ENCODE measurements around the gene SPATS2L. TPM values are rescaled to one million over a fixed set of nuclear protein-coding genes. Genes with fewer than 3 reads are reported as not detected.

The SPATS2L gene
- total and polyA plus RNA-seq, 5 donors from 2014 or later, result 9.9 to 20.9 (median 19.2) TPM

DNA sequence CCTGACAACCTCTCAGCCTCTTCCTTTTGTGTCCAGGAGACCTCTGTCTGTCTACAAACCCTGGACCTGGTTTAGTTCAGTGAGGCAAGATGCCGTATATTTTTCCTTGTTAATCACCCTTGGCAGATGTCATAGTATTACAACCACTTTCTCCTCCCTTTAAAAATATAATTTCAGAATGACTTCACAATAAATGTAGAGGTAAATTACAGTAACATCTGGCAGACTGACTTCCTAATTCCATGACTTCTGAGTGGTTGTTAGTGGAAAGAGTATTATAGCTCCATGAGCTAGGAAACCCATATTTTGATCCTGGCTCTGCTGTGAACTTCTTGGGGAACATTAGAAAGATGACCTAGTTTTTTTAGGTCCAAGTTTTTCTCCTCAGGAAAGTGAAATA, 39.5 kb downstream of the SPATS2L start:
- Histone ChIP-seq H3K9me3 (ENCODE audit: control insufficient read depth in 2 of 2, low read length in 2 of 2) (no peaks in the 10 kb centered on the region), H3K4me3 (ENCODE audit: low read depth, low read length) (no peak overlapping the region), H3K27ac (ENCODE audit: insufficient read depth, low read length, poor library complexity, severe bottlenecking) (no peak overlapping the region), H3K36me3 (ENCODE audit: control insufficient read depth, insufficient read depth, low read length) (no peaks in the 10 kb centered on the region), H3K4me1 (ENCODE audit: control insufficient read depth, insufficient read depth, low read length, poor library complexity, severe bottlenecking) (no peaks in the 10 kb centered on the region), H3K27me3 (ENCODE audit: control insufficient read depth, insufficient read depth, low read length) (no peaks in the 10 kb centered on the region)
- no peak for ATAC-seq (ENCODE audit: low read depth in 2 of 2)
- Mint-ChIP-seq H3K4me1 (peaks cover 0 to 17% (median 2%) of the 10 kb centered on the region in 4 donors), H3K27ac (no peak overlapping the region), H3K36me3 (peaks cover 3% of the 10 kb centered on the region), H3K4me3 (no peak overlapping the region), H3K27me3 (no peaks in the 10 kb centered on the region), H3K9me3 (peaks cover 0 to 7% (median 0%) of the 10 kb centered on the region in 7 donors)
- no peak for DNase-seq

DNA sequence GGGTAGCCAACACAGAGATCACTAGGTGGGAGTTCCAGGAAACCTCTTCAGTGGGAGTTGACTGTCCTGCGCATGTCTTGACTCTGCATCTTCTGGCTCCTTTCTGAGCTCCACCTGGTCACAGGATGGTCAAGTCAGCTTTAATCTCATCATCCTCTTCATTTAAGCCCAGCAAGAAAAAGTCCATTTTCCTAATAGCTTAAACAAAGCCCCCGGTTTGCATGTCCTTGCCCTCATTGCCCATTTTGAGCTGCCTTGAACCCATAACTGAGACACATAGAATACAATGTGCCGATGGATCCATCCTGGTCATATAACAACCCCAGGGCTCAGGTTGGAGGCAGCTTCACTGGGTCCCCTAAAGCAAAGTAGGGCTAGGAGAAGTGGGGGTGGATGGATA, 40.8 kb downstream of the SPATS2L start:
- no peak for ATAC-seq (ENCODE audit: low read depth in 2 of 2)
- DNase-seq, result no peak
- Mint-ChIP-seq H3K27ac (no peak overlapping the region), H3K9me3 (peaks cover 0 to 7% (median 0%) of the 10 kb centered on the region in 7 donors), H3K36me3 (peaks cover 3% of the 10 kb centered on the region), H3K27me3 (no peaks in the 10 kb centered on the region), H3K4me1 (peaks cover 0 to 12% (median under 1%) of the 10 kb centered on the region in 4 donors), H3K4me3 (no peak overlapping the region)
- Histone ChIP-seq H3K27me3 (ENCODE audit: control insufficient read depth, insufficient read depth, low read length) (no peaks in the 10 kb centered on the region), H3K36me3 (ENCODE audit: control insufficient read depth, insufficient read depth, low read length) (no peaks in the 10 kb centered on the region), H3K9me3 (ENCODE audit: control insufficient read depth in 2 of 2, low read length in 2 of 2) (no peaks in the 10 kb centered on the region), H3K4me3 (ENCODE audit: low read depth, low read length) (no peak overlapping the region), H3K4me1 (ENCODE audit: control insufficient read depth, insufficient read depth, low read length, poor library complexity, severe bottlenecking) (no peaks in the 10 kb centered on the region), H3K27ac (ENCODE audit: insufficient read depth, low read length, poor library complexity, severe bottlenecking) (no peak overlapping the region)

DNA sequence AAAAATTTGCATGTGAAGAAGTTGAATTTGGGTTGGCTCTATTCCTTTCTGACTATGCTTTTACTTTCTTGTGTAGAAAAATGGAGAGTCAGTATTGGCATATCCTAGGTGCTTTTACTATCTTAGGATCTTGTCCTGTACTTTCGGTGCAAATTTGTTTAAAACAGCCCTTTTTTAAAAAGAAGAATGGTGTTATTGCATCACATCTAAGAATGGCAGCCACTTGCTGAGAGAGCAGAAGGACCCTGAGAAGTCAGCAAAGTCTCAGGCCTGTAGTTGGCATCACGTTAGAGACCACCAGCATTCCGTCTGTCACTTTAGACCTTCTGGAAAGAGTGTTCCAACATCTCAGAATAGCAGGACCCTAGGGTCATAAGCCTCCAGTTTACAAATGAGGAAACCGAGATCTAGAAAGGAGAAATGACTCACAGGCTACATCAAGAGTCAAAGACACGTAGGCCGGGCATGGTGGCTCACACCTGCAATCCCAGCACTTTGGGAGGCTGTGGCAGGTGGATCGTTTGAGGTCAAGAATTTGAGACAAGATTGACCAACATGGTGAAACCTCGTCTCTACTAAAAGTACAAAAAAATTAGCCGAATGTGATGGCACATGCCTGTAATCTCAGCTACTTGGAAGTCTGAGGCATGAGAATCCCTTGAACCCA, 42.5 kb downstream of the SPATS2L start:
- Histone ChIP-seq H3K4me3 (ENCODE audit: low read depth, low read length) (no peak overlapping the region), H3K9me3 (ENCODE audit: control insufficient read depth in 2 of 2, low read length in 2 of 2) (no peaks in the 10 kb centered on the region), H3K27me3 (ENCODE audit: control insufficient read depth, insufficient read depth, low read length) (no peaks in the 10 kb centered on the region), H3K27ac (ENCODE audit: insufficient read depth, low read length, poor library complexity, severe bottlenecking) (no peak overlapping the region), H3K4me1 (ENCODE audit: control insufficient read depth, insufficient read depth, low read length, poor library complexity, severe bottlenecking) (no peaks in the 10 kb centered on the region), H3K36me3 (ENCODE audit: control insufficient read depth, insufficient read depth, low read length) (no peaks in the 10 kb centered on the region)
- Mint-ChIP-seq H3K27ac (no peak overlapping the region), H3K4me3 (no peak overlapping the region), H3K36me3 (peaks cover 3% of the 10 kb centered on the region), H3K9me3 (peaks cover 0 to 7% (median 0%) of the 10 kb centered on the region in 7 donors), H3K4me1 (peaks cover 0 to 11% (median under 1%) of the 10 kb centered on the region in 4 donors), H3K27me3 (no peaks in the 10 kb centered on the region)
- DNase-seq (no peak), ATAC-seq (ENCODE audit: low read depth in 2 of 2) (no peak)

DNA sequence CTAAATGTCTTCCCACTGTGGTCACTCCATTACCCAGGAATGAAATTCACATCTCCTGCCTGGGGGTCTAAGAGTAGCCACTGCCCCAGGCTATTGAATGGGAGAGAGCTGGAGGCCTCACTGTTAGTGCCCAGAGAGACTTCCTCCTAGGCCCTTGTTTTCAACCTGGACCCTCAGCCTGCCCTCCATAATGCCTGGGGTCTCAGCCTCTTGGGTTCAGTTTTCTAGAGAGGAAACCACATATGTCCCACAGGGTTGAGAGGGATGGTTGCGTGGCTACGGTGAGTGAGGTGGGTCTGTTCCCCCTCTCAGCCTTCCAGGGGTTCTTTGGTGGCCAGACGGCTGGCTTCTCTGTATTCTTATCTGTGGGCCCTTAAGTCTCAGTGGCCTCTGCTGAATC, 43.4 kb downstream of the SPATS2L start:
- Mint-ChIP-seq H3K4me1 (peaks cover 0 to 5% (median under 1%) of the 10 kb centered on the region in 4 donors), H3K27me3 (no peaks in the 10 kb centered on the region), H3K9me3 (peaks cover 0 to 7% (median 0%) of the 10 kb centered on the region in 7 donors), H3K36me3 (peaks cover 3% of the 10 kb centered on the region), H3K27ac (no peak overlapping the region), H3K4me3 (no peak overlapping the region)
- DNase-seq (no peak), ATAC-seq (ENCODE audit: low read depth in 2 of 2) (no peak)
- Histone ChIP-seq H3K4me1 (ENCODE audit: control insufficient read depth, insufficient read depth, low read length, poor library complexity, severe bottlenecking) (no peaks in the 10 kb centered on the region), H3K36me3 (ENCODE audit: control insufficient read depth, insufficient read depth, low read length) (no peaks in the 10 kb centered on the region), H3K9me3 (ENCODE audit: control insufficient read depth in 2 of 2, low read length in 2 of 2) (no peaks in the 10 kb centered on the region), H3K4me3 (ENCODE audit: low read depth, low read length) (no peak overlapping the region), H3K27ac (ENCODE audit: insufficient read depth, low read length, poor library complexity, severe bottlenecking) (no peak overlapping the region), H3K27me3 (ENCODE audit: control insufficient read depth, insufficient read depth, low read length) (no peaks in the 10 kb centered on the region)

DNA sequence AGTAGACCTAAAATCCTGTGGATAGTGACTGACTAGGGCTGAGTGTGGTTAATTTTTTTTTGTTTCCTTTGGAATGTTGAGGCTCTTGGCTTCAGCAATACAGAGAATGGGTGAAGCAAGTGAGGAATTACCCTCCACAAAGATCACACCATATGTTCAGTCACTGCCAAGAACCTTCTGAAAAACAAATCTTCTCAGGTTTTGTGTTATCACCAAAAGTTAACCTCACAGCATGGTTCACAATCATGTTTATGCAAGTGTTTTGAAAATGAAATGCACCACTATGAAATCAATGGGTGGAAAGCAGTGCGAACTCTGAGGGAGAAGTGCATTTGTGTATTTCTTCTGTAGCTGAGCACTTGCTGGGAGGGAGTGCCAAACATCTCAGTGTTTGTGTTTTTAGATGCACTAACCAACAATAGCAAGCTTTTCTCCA, 44.4 kb downstream of the SPATS2L start:
- Mint-ChIP-seq H3K4me1 (peaks cover 0 to 8% (median 0%) of the 10 kb centered on the region in 4 donors), H3K4me3 (no peak overlapping the region), H3K9me3 (peaks cover 0 to 5% (median 0%) of the 10 kb centered on the region in 7 donors), H3K27ac (no peak overlapping the region), H3K27me3 (no peaks in the 10 kb centered on the region), H3K36me3 (peaks cover 3% of the 10 kb centered on the region)
- DNase-seq (no peak), ATAC-seq (ENCODE audit: low read depth in 2 of 2) (no peak)
- Histone ChIP-seq H3K4me1 (ENCODE audit: control insufficient read depth, insufficient read depth, low read length, poor library complexity, severe bottlenecking) (no peaks in the 10 kb centered on the region), H3K36me3 (ENCODE audit: control insufficient read depth, insufficient read depth, low read length) (no peaks in the 10 kb centered on the region), H3K4me3 (ENCODE audit: low read depth, low read length) (no peak overlapping the region), H3K27me3 (ENCODE audit: control insufficient read depth, insufficient read depth, low read length) (no peaks in the 10 kb centered on the region), H3K9me3 (ENCODE audit: control insufficient read depth in 2 of 2, low read length in 2 of 2) (no peaks in the 10 kb centered on the region), H3K27ac (ENCODE audit: insufficient read depth, low read length, poor library complexity, severe bottlenecking) (no peak overlapping the region)

DNA sequence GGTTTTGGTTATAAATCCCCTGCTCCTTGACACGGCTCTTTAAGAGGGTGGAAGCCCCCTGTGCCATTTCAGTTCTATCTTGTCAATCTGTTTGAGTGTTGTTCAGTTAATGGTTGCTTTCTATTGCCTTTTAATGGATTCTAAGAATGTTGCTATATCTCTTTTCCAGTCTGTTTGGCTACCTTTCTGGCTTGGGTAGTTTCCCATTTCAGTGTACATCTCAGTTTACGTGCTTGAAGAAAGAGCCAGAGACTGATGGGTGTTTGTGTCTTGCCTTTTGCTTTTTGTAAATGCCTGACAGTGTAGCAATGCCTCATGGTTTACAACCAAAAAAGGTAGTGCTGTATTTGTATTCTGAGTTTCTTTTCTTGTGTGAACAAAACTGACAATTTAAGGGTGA, 45.3 kb downstream of the SPATS2L start:
- Mint-ChIP-seq H3K27ac (no peak overlapping the region), H3K4me1 (peaks cover 0 to 10% (median 0%) of the 10 kb centered on the region in 4 donors), H3K9me3 (no peaks in the 10 kb centered on the region), H3K4me3 (no peak overlapping the region), H3K36me3 (peaks cover 3% of the 10 kb centered on the region), H3K27me3 (no peaks in the 10 kb centered on the region)
- Histone ChIP-seq H3K36me3 (ENCODE audit: control insufficient read depth, insufficient read depth, low read length) (no peaks in the 10 kb centered on the region), H3K4me1 (ENCODE audit: control insufficient read depth, insufficient read depth, low read length, poor library complexity, severe bottlenecking) (no peaks in the 10 kb centered on the region), H3K4me3 (ENCODE audit: low read depth, low read length) (no peak overlapping the region), H3K27me3 (ENCODE audit: control insufficient read depth, insufficient read depth, low read length) (no peaks in the 10 kb centered on the region), H3K9me3 (ENCODE audit: control insufficient read depth in 2 of 2, low read length in 2 of 2) (no peaks in the 10 kb centered on the region), H3K27ac (ENCODE audit: insufficient read depth, low read length, poor library complexity, severe bottlenecking) (no peak overlapping the region)
- ATAC-seq (ENCODE audit: low read depth in 2 of 2), result no peak
- no peak for DNase-seq

DNA sequence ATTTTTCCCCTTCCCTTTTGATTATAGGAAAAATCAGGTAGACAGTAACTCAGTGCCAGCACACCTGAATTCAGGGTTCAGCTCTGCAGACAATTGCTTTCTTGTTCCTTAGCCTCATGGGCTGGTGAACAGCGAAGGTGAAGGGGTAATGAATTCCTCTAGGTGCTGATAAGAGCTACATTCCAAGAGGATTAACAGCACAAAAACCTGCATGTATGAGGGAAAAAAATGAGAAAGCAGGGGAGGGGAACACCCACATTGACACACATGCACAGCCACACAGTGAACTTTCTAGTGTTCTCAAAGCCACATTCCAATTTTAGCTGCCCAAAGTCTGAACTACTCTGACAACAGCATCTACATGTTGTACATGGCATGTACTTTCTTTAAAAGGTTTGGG, 46.1 kb downstream of the SPATS2L start:
- Mint-ChIP-seq H3K27ac (no peak overlapping the region), H3K4me1 (peaks cover 0 to 10% (median 0%) of the 10 kb centered on the region in 4 donors), H3K27me3 (no peaks in the 10 kb centered on the region), H3K4me3 (no peak overlapping the region), H3K36me3 (peaks cover 3% of the 10 kb centered on the region), H3K9me3 (no peaks in the 10 kb centered on the region)
- H3K9me3 ChIP-seq (ENCODE audit: control insufficient read depth in 2 of 2, low read length in 2 of 2), result no peaks in the 10 kb centered on the region
- H3K4me1 ChIP-seq (ENCODE audit: control insufficient read depth, insufficient read depth, low read length, poor library complexity, severe bottlenecking), result no peaks in the 10 kb centered on the region
- no peaks in the 10 kb centered on the region for H3K27me3 ChIP-seq (ENCODE audit: control insufficient read depth, insufficient read depth, low read length)
- ATAC-seq (ENCODE audit: low read depth in 2 of 2) (no peak), DNase-seq (no peak)
- H3K27ac ChIP-seq (ENCODE audit: insufficient read depth, low read length, poor library complexity, severe bottlenecking), result no peak overlapping the region
- no peaks in the 10 kb centered on the region for H3K36me3 ChIP-seq (ENCODE audit: control insufficient read depth, insufficient read depth, low read length)
- no peak overlapping the region for H3K4me3 ChIP-seq (ENCODE audit: low read depth, low read length)

DNA sequence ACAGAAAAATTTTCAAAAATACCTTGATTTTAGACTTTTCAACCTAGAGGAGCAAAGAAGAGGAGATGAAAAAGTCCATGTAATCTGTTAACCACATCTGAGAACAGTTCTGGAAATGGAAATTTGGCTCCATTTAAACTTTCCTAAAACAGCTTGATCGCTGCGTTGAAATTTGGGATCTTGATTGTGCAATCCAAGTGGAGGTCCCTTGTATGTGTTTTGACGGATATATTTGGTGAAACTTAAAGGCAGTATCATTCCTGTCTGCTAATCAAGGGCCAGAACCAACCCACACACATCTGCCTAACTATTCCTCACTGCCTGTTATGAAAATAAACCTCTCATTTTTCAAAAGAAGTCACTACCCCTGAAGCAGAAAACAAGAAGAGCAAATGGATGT, 46.6 kb downstream of the SPATS2L start:
- ATAC-seq (ENCODE audit: low read depth in 2 of 2) (no peak), DNase-seq (no peak)
- Mint-ChIP-seq H3K27ac (peak overlapping the region in 1 of 3 donors; percentile 22), H3K36me3 (peaks cover 3% of the 10 kb centered on the region), H3K27me3 (no peaks in the 10 kb centered on the region), H3K9me3 (no peaks in the 10 kb centered on the region), H3K4me3 (no peak overlapping the region), H3K4me1 (peaks cover 0 to 10% (median 0%) of the 10 kb centered on the region in 4 donors)
- no peaks in the 10 kb centered on the region for H3K36me3 ChIP-seq (ENCODE audit: control insufficient read depth, insufficient read depth, low read length)
- H3K4me3 ChIP-seq (ENCODE audit: low read depth, low read length), result no peak overlapping the region
- H3K9me3 ChIP-seq (ENCODE audit: control insufficient read depth in 2 of 2, low read length in 2 of 2), result no peaks in the 10 kb centered on the region
- H3K27me3 ChIP-seq (ENCODE audit: control insufficient read depth, insufficient read depth, low read length), result no peaks in the 10 kb centered on the region
- H3K4me1 ChIP-seq (ENCODE audit: control insufficient read depth, insufficient read depth, low read length, poor library complexity, severe bottlenecking), result no peaks in the 10 kb centered on the region
- H3K27ac ChIP-seq (ENCODE audit: insufficient read depth, low read length, poor library complexity, severe bottlenecking), result no peak overlapping the region
